H1 (cell line): Measurements from ENCODE around the gene WNT1. TPM values are rescaled to one million over a fixed set of nuclear protein-coding genes. Genes with fewer than 3 reads are reported as not detected.

Experiments
- CBX8 ChIP-seq: fragments of 300-800, 300-1000 bp; sonication (generic); IDR thresholded peaks from 2 replicates; pipeline ENCODE4 v1.7.1; 2016; ENCODE audit warnings: low read depth, low read length, borderline replicate concordance
- CEBPB ChIP-seq: IDR thresholded peaks from 2 replicates; pipeline ENCODE4 v1.6.1; 2012; ENCODE audit warnings: low read depth, low read length
- CHD2 ChIP-seq: IDR thresholded peaks from 2 replicates; pipeline ENCODE4 v1.6.1; 2012; ENCODE audit warnings: low read length, improper control_type of control experiment
- CTBP2 ChIP-seq: IDR thresholded peaks from 2 replicates; pipeline ENCODE4 v1.7.0; 2011; ENCODE audit warnings: borderline replicate concordance, mild to moderate bottlenecking, moderate library complexity, mixed read lengths, low read length; ENCODE audit not compliant: insufficient read depth, insufficient read length
- CTCF ChIP-seq, 3 experiments: IDR thresholded peaks; 1 replicate in 2 of 3; 2 replicates in 1 of 3; pipeline versions ENCODE4 v1.5.1 to v1.6.1; 2011; ENCODE audit warnings: low read length in 3 of 3, mild to moderate bottlenecking in 3 of 3, inconsistent platforms in 2 of 3, low read depth in 1 of 3, moderate library complexity in 1 of 3; ENCODE audit not compliant: insufficient read depth in 1 of 3; ENCODE audit errors: control extremely low read depth in 1 of 3
- EGR1 ChIP-seq: IDR thresholded peaks from 2 replicates; pipeline ENCODE4 v1.6.1; 2011; ENCODE audit warnings: low read depth, low read length, borderline replicate concordance
- EZH2 ChIP-seq: fragments of 200-600 bp; sonication (generic); IDR thresholded peaks from 2 replicates; pipeline ENCODE4 v1.7.1; 2012; ENCODE audit warnings: low read depth, mild to moderate bottlenecking, moderate library complexity, low read length, inconsistent platforms; ENCODE audit not compliant: severe bottlenecking
- MAX ChIP-seq: IDR thresholded peaks from 2 replicates; pipeline ENCODE4 v1.6.1; 2012; ENCODE audit warnings: inconsistent platforms
- NRF1 ChIP-seq: IDR thresholded peaks from 2 replicates; pipeline ENCODE4 v1.6.1; 2011; ENCODE audit warnings: mild to moderate bottlenecking, low read depth, low read length, improper control_type of control experiment
- POU5F1 ChIP-seq: IDR thresholded peaks from 2 replicates; pipeline ENCODE4 v1.6.1; 2011; ENCODE audit warnings: low read depth, mild to moderate bottlenecking, low read length, moderate library complexity
- SAP30 ChIP-seq: fragments of 300-600 bp; sonication (generic); IDR thresholded peaks from 2 replicates; pipeline ENCODE4 v1.7.1; 2012; ENCODE audit warnings: low read length, moderate library complexity, mild to moderate bottlenecking, inconsistent platforms; ENCODE audit not compliant: insufficient read depth, insufficient replicate concordance
- SIX5 ChIP-seq: IDR thresholded peaks from 2 replicates; pipeline ENCODE4 v1.6.1; 2011; ENCODE audit warnings: mild to moderate bottlenecking, low read depth, low read length
- SP1 ChIP-seq: IDR thresholded peaks from 2 replicates; pipeline ENCODE4 v1.6.1; 2011; ENCODE audit warnings: low read depth, low read length
- SRF ChIP-seq: IDR thresholded peaks from 2 replicates; pipeline ENCODE4 v1.6.1; 2011; ENCODE audit warnings: mild to moderate bottlenecking, low read depth, low read length, moderate library complexity
- SUZ12 ChIP-seq: fragments of 200-600 bp; sonication (generic); IDR thresholded peaks from 2 replicates; pipeline ENCODE4 v1.6.1; 2012; ENCODE audit warnings: mild to moderate bottlenecking, inconsistent platforms, low read length, moderate library complexity, mixed read lengths
- YY1 ChIP-seq: IDR thresholded peaks from 2 replicates; pipeline ENCODE4 v1.6.1; 2011; ENCODE audit warnings: low read depth, mild to moderate bottlenecking, low read length
- ZNF274 ChIP-seq: IDR thresholded peaks from 2 replicates; pipeline ENCODE4 v1.7.0; 2012; ENCODE audit warnings: low read length, borderline replicate concordance; ENCODE audit errors: extremely low read depth
- polyA plus RNA-seq, 7 experiments: library from polyadenylated mRNA; depleted of rRNA in 3 of 7; stranded (reverse) in 5 of 7; unstranded in 2 of 7; fragments of >200 nt in 5 of 7; fragments of 200-250 nt in 2 of 7; gene quantifications; 1 replicate in 5 of 7; 2 replicates in 1 of 7; 4 replicates in 1 of 7; pipeline versions ENCODE4 v1.2.1 to v1.2.3, GENCODE V29; 2011 to 2013; ENCODE audit warnings: missing spikeins in 2 of 7, mixed read lengths in 2 of 7
- total RNA-seq: library from RNA; stranded (reverse); fragmentation: NEBNext Ultra II Directional; extraction: Animal tissue kit (Norgen Biotek cat#: 25700); gene quantifications from 2 replicates; pipeline ENCODE4 v1.2.1, GENCODE V29; 2021
- TF ChIP-seq, protein P1 (sequence below): IDR thresholded peaks from 2 replicates; pipeline ENCODE4 v1.6.1; 2012; ENCODE audit warnings: inconsistent platforms

WNT1 gene
- total and polyA plus RNA-seq, 2 of the 8 experiments (the other 6 are each of a cell fraction or from before 2014, with no cell fraction given): not detected

DNA sequence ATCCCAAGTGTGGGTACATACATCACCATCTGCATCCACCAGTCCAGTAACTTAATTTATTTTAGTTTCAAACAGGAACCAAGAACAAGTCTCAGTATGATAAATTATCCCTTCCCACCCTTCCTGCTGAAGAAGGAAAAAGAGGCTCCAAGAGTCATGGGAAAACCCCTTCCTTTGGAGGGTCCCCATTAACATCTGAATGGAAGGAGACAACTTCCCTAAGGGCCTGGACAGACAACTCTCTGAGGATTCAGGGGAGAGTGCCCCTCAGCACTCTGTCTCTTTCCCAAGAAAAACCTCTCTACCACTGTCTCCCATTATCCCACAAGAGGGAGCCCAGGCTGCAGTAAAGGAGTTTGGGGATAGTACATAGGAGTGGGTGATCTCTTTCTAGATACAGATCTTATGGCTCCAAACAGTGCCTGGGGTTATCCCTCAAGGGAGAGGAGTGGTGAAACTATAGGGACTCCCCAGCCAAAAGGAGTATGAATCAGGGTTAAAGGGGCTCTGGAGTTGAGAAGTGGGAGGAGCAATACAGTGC is 12.8 kb upstream of the WNT1 start (continued):
- TF ChIP-seq CEBPB (no peak), ZNF274 (no peak), CTCF (IDR thresholded peaks at IDR 0.05; ENCODE audit: control extremely low read depth in 1 of 3, insufficient read depth in 1 of 3, low read depth in 1 of 3, low read length in 3 of 3) (peak in 2 of 3 experiments; percentile 55 to 62; a peak in 3 of 4 replicates), NRF1 (no peak), SAP30 (no peak), CHD2 (no peak), MAX (no peak), POU5F1 (0 out of 2 replicates have a peak, but pooled peaks have one; percentile 48), SRF (no peak), SP1 (peak; percentile 11; the same call in 1 of the 2 replicates), CTBP2 (no peak), SUZ12 (no peak), SIX5 (no peak), YY1 (no peak), CBX8 (no peak), EGR1 (peak; percentile 36; the same call in 1 of the 2 replicates), EZH2 (peak; percentile 52)
- TF ChIP-seq, protein P1, sequence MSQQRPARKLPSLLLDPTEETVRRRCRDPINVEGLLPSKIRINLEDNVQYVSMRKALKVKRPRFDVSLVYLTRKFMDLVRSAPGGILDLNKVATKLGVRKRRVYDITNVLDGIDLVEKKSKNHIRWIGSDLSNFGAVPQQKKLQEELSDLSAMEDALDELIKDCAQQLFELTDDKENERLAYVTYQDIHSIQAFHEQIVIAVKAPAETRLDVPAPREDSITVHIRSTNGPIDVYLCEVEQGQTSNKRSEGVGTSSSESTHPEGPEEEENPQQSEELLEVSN: no peak
